Activated CD8-positive, alpha-beta T cell treated with anti-CD3 and anti-CD28 coated beads, Interleukin-2, amount 10 ng/mL, durations not matched to agents 7 days and 5 days (primary cell): Measurements from ENCODE around the gene LINGO3. TPM values are rescaled to one million over a fixed set of nuclear protein-coding genes. Genes with fewer than 3 reads are reported as not detected.
A peak's percentile ranks its signal among the peaks of the same experiment; 100 is the strongest.

Source experiments
- ATAC-seq: fragments of 150-1000 bp; cut with Tn5 transposase; one replicate; pipeline ENCODE4 v1.10.0; 2021; ENCODE audit warnings: moderate library complexity
- CTCF ChIA-PET: fragments of 350-600 bp; sonication (Branson Sonifier 250); formaldehyde crosslinking; loops from one replicate; lab custom pipeline; 2021; ENCODE audit warnings: antibody characterized with exemption; lab: Charles Lee
- POLR2A ChIA-PET: fragments of 350-600 bp; sonication (Branson Sonifier 250); formaldehyde crosslinking; loops from one replicate; lab custom pipeline; 2021; ENCODE audit warnings: antibody characterized with exemption; lab: Charles Lee
- DNase-seq: peaks from one replicate; pipeline ENCODE4 v3.0.0-alpha.2; 2020
- H3K27ac Mint-ChIP-seq: one replicate; pipeline ENCODE4 v1.8.0; 2021; ENCODE audit warnings: mild to moderate bottlenecking, mixed read lengths
- H3K27me3 Mint-ChIP-seq: one replicate; pipeline ENCODE4 v1.8.0; 2021; ENCODE audit warnings: low read depth, mixed read lengths
- H3K36me3 Mint-ChIP-seq: one replicate; pipeline ENCODE4 v1.8.0; 2021; ENCODE audit warnings: low read depth, mixed read lengths
- H3K4me1 Mint-ChIP-seq: one replicate; pipeline ENCODE4 v1.8.0; 2021; ENCODE audit warnings: low read depth, mixed read lengths
- H3K4me3 Mint-ChIP-seq: one replicate; pipeline ENCODE4 v1.8.0; 2021; ENCODE audit warnings: mild to moderate bottlenecking, mixed read lengths
- H3K9me3 Mint-ChIP-seq: one replicate; pipeline ENCODE4 v1.8.0; 2022; ENCODE audit warnings: mixed read lengths; ENCODE audit not compliant: insufficient read depth
- total RNA-seq, 2 experiments: library from RNA; stranded (reverse); gene quantifications; one replicate each; pipeline ENCODE4 v1.2.3, GENCODE V29; 2021

Gene LINGO3
- total RNA-seq, 2 experiments from 2014 or later: 0.66 to 0.76 TPM

DNA sequence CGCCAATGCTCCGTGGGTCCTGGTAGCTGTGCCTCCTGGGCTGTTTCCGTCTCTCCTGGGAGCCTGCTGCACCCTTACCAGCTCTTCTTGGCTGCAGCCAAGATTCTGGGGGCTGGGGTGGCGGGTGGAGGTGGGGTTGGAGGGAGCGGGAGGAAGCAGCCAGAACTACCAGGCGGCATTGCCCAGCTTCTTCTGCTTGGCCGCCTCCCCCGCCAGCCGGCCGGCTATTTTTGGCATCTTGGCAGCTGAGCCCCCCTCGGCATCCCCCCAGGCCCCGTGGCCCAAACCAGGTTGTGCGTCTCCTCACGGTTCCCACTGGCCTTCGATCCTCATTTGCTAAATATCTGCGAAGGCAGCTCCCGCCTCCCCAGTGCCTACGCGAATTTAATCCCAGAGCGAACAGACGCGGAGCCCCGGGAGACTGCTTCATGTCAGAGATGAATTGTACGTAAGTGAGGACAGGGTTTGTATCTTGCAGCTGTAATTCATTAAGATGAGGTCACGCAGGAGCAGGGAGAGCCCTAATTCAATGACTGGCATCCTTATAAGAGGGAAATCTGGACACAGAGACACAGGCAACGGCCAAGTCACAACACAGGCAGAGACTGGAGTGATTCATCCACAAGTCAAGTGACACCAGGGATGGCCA lies 13.1 kb downstream of the LINGO3 start:
- Mint-ChIP-seq H3K27ac (no peak overlapping the region), H3K27me3 (no peaks in the 10 kb centered on the region), H3K9me3 (no peaks in the 10 kb centered on the region), H3K4me1 (peaks cover 19% of the 10 kb centered on the region), H3K36me3 (peaks cover 25% of the 10 kb centered on the region), H3K4me3 (no peak overlapping the region)
- ChIA-PET POLR2A (interaction anchor here (1.1 kb wide), 1 partner anchor 20 kb away, joined by 3 read pairs; no protein-coding TSS in a partner anchor), CTCF (interaction anchor here (1.0 kb wide), 1 partner anchor 24 kb away, joined by 3 read pairs; no protein-coding TSS in a partner anchor)
- DNase-seq (no peak), ATAC-seq (no peak)

GRCh38 chr19:2291185-2291751 lies 16.7 kb downstream of the LINGO3 start:
- ATAC-seq (no peak), DNase-seq (no peak)
- Mint-ChIP-seq H3K36me3 (peaks cover 25% of the 10 kb centered on the region), H3K4me1 (peaks cover 41% of the 10 kb centered on the region), H3K27me3 (peaks cover 5% of the 10 kb centered on the region), H3K9me3 (no peaks in the 10 kb centered on the region), H3K4me3 (peak overlapping the region; percentile 82), H3K27ac (peak overlapping the region; percentile 87)
- POLR2A ChIA-PET: interaction anchor here (1.0 kb wide), 1 partner anchor 12 kb away, joined by 4 read pairs; no protein-coding TSS in a partner anchor
- CTCF ChIA-PET: interaction anchor here (0.6 kb wide), 1 partner anchor 357 kb away, joined by 3 read pairs; no protein-coding TSS in a partner anchor

DNA sequence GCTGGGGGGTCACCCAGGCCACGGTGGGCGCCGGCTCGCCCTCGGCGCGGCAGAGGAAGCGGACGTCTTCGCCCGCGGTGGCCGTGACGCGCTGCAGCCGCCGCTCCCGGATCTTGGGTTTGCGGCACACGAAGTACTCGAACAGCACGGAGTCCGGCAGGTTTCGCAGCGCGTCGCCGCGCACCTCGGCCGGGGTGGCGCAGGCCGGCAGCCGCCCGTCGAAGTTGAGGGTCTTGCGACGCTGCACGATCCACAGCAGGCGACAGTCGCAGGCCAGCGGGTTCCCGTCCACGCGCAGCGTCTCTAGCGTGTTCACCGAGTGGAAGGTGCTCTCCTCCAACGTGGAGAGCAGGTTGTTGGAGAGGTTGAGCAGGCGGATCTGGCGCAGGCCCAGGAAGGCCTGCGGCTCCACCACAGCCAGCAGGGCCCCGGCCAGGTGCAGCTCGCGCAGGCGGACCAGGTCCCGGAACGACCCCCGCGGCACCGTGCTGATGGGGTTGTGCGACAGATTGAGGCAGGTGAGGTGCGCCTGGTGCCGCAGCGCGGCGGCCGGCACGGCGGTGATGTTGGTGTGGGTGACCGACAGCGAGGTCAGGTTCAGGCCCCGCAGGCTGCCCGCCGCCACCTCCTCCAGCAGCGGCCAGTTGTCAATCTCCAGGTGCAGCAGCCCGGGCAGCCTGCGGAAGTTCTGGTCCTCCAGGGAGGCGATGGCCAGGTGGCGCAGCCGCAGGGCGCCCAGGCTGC lies 17.3 kb downstream of the LINGO3 start:
- peak overlapping the region; percentile 87 for H3K27ac Mint-ChIP-seq
- peaks cover 41% of the 10 kb centered on the region for H3K4me1 Mint-ChIP-seq
- DNase-seq (peak; percentile 51), ATAC-seq (peak; percentile 34)
- peak overlapping the region; percentile 82 for H3K4me3 Mint-ChIP-seq
- peaks cover 5% of the 10 kb centered on the region for H3K27me3 Mint-ChIP-seq
- CTCF ChIA-PET: no interaction called here
- POLR2A ChIA-PET: no interaction called here
- peaks cover 25% of the 10 kb centered on the region for H3K36me3 Mint-ChIP-seq
- H3K9me3 Mint-ChIP-seq: no peaks in the 10 kb centered on the region

DNA sequence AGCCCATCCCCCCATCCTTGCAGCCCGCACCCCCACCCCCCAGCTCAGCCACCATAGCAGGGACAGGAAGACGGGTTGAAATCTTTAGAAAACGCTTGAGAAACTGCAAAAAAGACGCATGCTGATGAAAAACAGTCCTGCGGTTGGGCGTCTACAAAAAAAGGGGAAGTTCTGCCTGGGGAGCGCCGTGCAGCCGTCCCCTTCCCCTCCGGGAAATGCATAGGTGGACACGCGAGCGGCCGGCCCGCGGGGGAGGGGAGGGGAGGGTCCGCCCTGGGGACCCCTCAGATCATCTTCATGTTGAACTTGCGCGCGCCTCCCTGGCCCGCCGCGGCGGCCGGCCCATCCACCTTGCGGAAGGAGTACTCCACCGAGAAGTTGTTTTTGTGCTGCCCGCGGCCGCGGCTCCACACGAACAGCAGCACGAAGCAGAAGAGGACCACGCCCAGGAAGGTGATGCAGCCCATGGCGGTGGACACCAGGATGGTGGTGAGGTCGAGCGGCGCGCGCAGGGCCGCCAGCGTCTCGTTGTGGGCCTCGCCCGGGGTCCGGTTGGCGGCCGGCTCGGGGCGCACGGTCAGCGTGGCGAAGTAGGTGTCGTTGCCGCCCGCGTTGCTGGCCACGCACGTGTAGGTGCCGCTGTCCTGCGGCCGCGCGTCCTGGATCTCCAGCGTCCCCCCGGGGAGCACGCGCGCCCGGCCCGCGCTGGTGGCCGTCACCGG lies 18.1 kb downstream of the LINGO3 start:
- H3K4me1 Mint-ChIP-seq: peaks cover 39% of the 10 kb centered on the region
- CTCF ChIA-PET: interaction anchor here (0.7 to 2.5 kb wide), 4 partner anchors 14 to 105 kb away, joined by 3 to 15 read pairs (median 4); no protein-coding TSS in a partner anchor
- peaks cover 17% of the 10 kb centered on the region for H3K36me3 Mint-ChIP-seq
- ATAC-seq: peak; percentile 81
- peak overlapping the region; percentile 85 for H3K4me3 Mint-ChIP-seq
- no peaks in the 10 kb centered on the region for H3K9me3 Mint-ChIP-seq
- POLR2A ChIA-PET: interaction anchor here (0.7 to 1.3 kb wide), 5 partner anchors 10 to 186 kb away, joined by 3 to 4 read pairs (median 3); partner anchors contain the start of gene GADD45B
- H3K27me3 Mint-ChIP-seq: peaks cover 5% of the 10 kb centered on the region
- DNase-seq: peak; percentile 82
- peak overlapping the region; percentile 97 for H3K27ac Mint-ChIP-seq

DNA sequence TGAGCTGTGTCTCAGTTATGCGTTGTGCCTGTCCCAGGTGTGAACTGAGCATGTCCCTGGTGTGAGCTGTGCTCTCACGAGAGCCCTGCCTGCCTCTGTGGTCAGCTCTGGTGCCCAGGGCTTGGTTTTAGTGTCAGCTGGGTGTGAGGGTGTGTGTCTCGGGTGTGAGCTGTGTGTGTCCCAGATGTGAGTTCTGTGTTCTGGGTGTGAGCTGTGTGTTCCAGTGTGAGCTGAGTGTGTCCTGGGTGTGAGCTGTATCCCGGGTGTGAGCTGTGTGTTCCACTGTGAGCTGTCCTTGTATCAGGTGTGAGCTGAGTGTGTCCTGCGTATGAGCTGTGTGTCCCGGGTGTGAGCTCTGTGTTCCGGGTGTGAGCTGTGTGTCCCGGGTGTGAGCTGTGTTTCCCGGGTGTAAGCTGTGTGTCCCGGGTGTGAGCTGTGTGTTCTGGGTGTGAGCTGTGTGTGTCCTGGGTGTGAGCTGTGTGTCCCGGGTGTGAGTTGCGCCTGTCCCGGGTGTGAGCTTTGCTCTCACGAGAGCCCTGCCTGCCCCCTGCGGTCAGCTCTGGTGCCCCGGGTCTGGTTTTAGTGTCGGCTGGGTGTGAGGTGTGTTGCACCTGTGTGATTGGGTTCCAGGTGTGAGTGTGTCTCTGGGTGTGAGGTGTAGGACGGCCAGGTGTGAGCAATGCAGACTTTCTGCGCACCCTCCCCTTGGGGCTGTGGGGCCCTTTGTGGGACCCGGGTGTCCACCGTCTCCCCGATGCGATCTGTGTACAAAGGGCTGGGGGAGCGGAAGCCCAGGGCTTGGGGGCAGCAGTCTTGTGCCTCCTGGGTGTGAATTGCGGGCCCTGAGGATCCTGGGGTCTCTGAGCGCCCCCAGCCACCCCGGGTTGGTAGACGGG lies 18.9 kb downstream of the LINGO3 start:
- Mint-ChIP-seq H3K4me1 (peaks cover 36% of the 10 kb centered on the region), H3K9me3 (no peaks in the 10 kb centered on the region), H3K27me3 (peaks cover 5% of the 10 kb centered on the region), H3K4me3 (peak overlapping the region; percentile 85), H3K27ac (peak overlapping the region; percentile 97), H3K36me3 (peaks cover 16% of the 10 kb centered on the region)
- POLR2A ChIA-PET: interaction anchor here (0.7 to 1.3 kb wide), 6 partner anchors 11 to 332 kb away, joined by 3 to 4 read pairs (median 3); partner anchors contain the start of gene GADD45B
- CTCF ChIA-PET: interaction anchor here (0.7 to 2.5 kb wide), 6 partner anchors 13 to 131 kb away, joined by 3 to 15 read pairs (median 4); partner anchors contain the start of genes LSM7 and SPPL2B
- DNase-seq (no peak), ATAC-seq (peak; percentile 26)

DNA sequence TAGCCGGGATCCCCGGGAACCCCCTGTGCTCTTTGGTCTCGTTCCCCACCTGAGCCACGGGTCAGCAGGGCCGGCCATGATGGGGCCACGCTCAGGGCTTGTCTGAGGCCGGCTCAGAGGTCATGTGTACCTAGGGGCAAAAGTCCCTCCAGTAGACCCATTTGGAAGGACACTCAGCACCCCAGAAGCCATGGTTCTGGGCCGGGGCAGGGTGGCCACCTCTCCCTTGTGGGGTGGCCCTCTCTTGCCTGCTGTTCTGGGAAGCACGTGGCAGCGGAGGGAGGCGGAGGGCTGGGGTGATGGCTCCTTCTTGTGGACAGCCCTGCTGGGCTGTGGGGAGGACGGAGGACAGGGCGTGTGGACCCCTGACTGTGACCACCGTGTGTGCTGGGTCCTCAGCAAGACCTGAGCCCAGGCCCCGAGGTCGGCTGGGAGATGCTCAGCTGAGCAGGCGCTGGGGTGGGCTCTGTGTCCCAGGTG lies 19.6 kb downstream of the LINGO3 start:
- Mint-ChIP-seq H3K4me3 (peak overlapping the region; percentile 85), H3K36me3 (peaks cover 13% of the 10 kb centered on the region), H3K27ac (peak overlapping the region; percentile 97), H3K9me3 (no peaks in the 10 kb centered on the region), H3K27me3 (peaks cover 5% of the 10 kb centered on the region), H3K4me1 (peaks cover 33% of the 10 kb centered on the region)
- ATAC-seq: no peak
- POLR2A ChIA-PET: interaction anchor here (0.6 to 1.3 kb wide), 4 partner anchors 12 to 188 kb away, joined by 3 to 4 read pairs (median 3); partner anchors contain the start of gene GADD45B
- CTCF ChIA-PET: interaction anchor here (1.0 to 2.5 kb wide), 4 partner anchors 14 to 130 kb away, joined by 3 to 15 read pairs (median 4); partner anchors contain the start of genes LSM7 and SPPL2B
- DNase-seq: no peak

DNA sequence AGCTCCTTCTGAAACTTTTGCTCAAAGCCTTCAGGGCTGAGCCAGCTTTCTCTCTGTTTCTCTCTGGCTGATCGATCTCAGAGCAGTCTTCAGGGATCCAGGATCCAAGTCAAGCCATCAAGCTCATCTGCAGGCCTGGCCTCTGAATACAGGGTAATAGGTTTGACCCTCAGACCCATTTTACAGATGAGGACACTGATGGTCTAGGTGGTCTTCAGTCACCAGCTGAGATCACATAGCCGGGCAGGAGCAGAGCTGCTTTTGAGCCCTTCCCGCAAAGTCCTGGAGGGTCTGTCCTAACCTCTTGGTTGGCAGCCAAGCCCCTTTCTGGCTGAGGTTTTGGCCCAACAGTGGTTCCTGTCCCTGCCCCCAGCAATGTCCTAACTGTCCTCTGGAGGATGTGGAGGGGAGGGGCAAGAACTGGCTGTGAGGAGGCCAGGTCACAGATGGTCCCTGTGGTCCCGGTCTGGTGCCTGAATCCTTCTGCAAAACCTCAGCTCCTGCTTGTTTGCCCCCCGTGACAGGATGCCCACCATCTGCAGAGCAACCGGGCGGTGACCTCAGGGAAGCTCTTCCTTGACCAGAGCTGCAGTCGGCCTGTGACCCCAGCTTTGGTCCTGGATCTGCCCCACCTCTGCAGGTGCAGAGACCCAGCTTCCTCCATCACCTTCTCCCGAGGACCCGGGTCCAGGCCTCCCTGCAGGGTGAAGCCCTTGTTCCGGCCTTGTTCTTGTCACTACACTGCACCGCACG lies 20.2 kb downstream of the LINGO3 start:
- H3K4me1 Mint-ChIP-seq: peaks cover 35% of the 10 kb centered on the region
- H3K4me3 Mint-ChIP-seq: no peak overlapping the region
- H3K27ac Mint-ChIP-seq: peak overlapping the region; percentile 97
- H3K9me3 Mint-ChIP-seq: no peaks in the 10 kb centered on the region
- no peak for DNase-seq
- ChIA-PET CTCF (interaction anchor here (1.3 to 2.5 kb wide), 2 partner anchors 14 to 40 kb away, joined by 4 to 15 read pairs; partner anchors contain the start of genes LSM7 and SPPL2B), POLR2A (interaction anchor here (0.5 to 1.2 kb wide), 4 partner anchors 11 to 496 kb away, joined by 3 to 6 read pairs (median 3); partner anchors contain the start of gene SGTA)
- peaks cover 10% of the 10 kb centered on the region for H3K36me3 Mint-ChIP-seq
- no peak for ATAC-seq
- peaks cover 5% of the 10 kb centered on the region for H3K27me3 Mint-ChIP-seq

- ATAC-seq: no peak
- Mint-ChIP-seq H3K4me1 (peaks cover 44% of the 10 kb centered on the region), H3K9me3 (no peaks in the 10 kb centered on the region), H3K27me3 (peaks cover 5% of the 10 kb centered on the region), H3K36me3 (peaks cover 5% of the 10 kb centered on the region), H3K27ac (no peak overlapping the region), H3K4me3 (no peak overlapping the region)
- no peak for DNase-seq
- ChIA-PET CTCF (no interaction called here), POLR2A (interaction anchor here (0.7 to 1.2 kb wide), 3 partner anchors 10 to 16 kb away, joined by 3 to 6 read pairs (median 3); no protein-coding TSS in a partner anchor)
These were observed 21.4 kb downstream of the LINGO3 start for GRCh38 chr19:2286402-2287140.
